H1 (cell line): ENCODE data around the gene PLBD2. TPM values are rescaled to one million over a fixed set of nuclear protein-coding genes. Genes with fewer than 3 reads are reported as not detected.

Experiments
- CTCF ChIA-PET: fragments of 300-600 bp; sonication (Branson Sonifier 250); formaldehyde crosslinking; loops from one replicate; lab custom pipeline; 2021; ENCODE audit not compliant: partially characterized antibody; lab: Charles Lee
- POLR2A ChIA-PET: fragments of 300-600 bp; sonication (Branson Sonifier 250); formaldehyde crosslinking; loops from one replicate; lab custom pipeline; 2021; ENCODE audit warnings: inconsistent platforms; ENCODE audit not compliant: partially characterized antibody; lab: Charles Lee
- DNase-seq, 2 experiments: peaks; one replicate each; pipeline versions ENCODE4 v3.0.0 to v3.0.0-alpha.2; 2010 to 2022; ENCODE audit warnings: low spot score in 2 of 2, low read depth in 1 of 2, mixed read lengths in 1 of 2
- FAIRE-seq: peaks from 2 replicates; lab custom pipeline; 2011; peaks lifted over from hg19 to GRCh38; lab: Jason Lieb, UNC
- H2AFZ ChIP-seq: 2 replicates; pipeline ENCODE4 v1.8.1; 2012; ENCODE audit warnings: low read length, inconsistent platforms
- H2AK5ac ChIP-seq: 2 replicates; pipeline ENCODE4 v1.6.1; 2013; ENCODE audit warnings: low read depth, low read length
- H2BK120ac ChIP-seq: replicated peaks from 2 replicates; pipeline ENCODE3; 2013; ENCODE audit warnings: low read depth, low read length, inconsistent platforms
- H2BK12ac ChIP-seq: 2 replicates; pipeline ENCODE4 v1.6.1; 2013; ENCODE audit warnings: low read depth, low read length
- H2BK15ac ChIP-seq: 2 replicates; pipeline ENCODE4 v1.6.1; 2013; ENCODE audit warnings: low read length
- H2BK20ac ChIP-seq: 2 replicates; pipeline ENCODE4 v1.6.1; 2013; ENCODE audit warnings: low read length
- H2BK5ac ChIP-seq: 2 replicates; pipeline ENCODE4 v1.6.1; 2013; ENCODE audit warnings: low read depth, low read length
- H3K14ac ChIP-seq: 2 replicates; pipeline ENCODE4 v1.6.1; 2013; ENCODE audit warnings: inconsistent platforms; ENCODE audit not compliant: insufficient read length
- H3K18ac ChIP-seq: 2 replicates; pipeline ENCODE4 v1.6.1; 2013; ENCODE audit warnings: low read length; ENCODE audit errors: extremely low read depth
- H3K23ac ChIP-seq: 2 replicates; pipeline ENCODE4 v1.6.1; 2013; ENCODE audit warnings: inconsistent platforms; ENCODE audit not compliant: insufficient read length
- H3K23me2 ChIP-seq: 2 replicates; pipeline ENCODE4 v1.6.1; 2013; ENCODE audit warnings: low read depth, low read length
- H3K27ac ChIP-seq: 2 replicates; pipeline ENCODE4 v1.6.1; 2011; ENCODE audit warnings: low read depth, low read length, inconsistent platforms
- H3K27me3 ChIP-seq, 4 experiments: replicated peaks in 1 of 4; 1 replicate in 1 of 4; 2 replicates in 3 of 4; pipeline versions ENCODE4 v1.6.1 to v1.8.1; 2011 to 2013; ENCODE audit warnings: low read length in 3 of 4, mild to moderate bottlenecking in 3 of 4, inconsistent platforms in 2 of 4, mixed read lengths in 2 of 4, moderate library complexity in 1 of 4; ENCODE audit not compliant: control insufficient read depth in 3 of 4, insufficient read depth in 3 of 4; ENCODE audit errors: extremely low read depth in 1 of 4
- H3K36me3 ChIP-seq, 4 experiments: 2 replicates each; pipeline versions ENCODE4 v1.6.1 to v1.8.1; 2011 to 2013; ENCODE audit warnings: mild to moderate bottlenecking in 4 of 4, low read length in 3 of 4, moderate library complexity in 2 of 4, control low read depth in 1 of 4, inconsistent platforms in 1 of 4; ENCODE audit not compliant: insufficient read depth in 4 of 4, control insufficient read depth in 2 of 4
- H3K4ac ChIP-seq: replicated peaks from 2 replicates; pipeline ENCODE3; 2013; ENCODE audit warnings: low read length, low read depth, mixed read lengths, inconsistent platforms; ENCODE audit not compliant: insufficient read length
- H3K4me1 ChIP-seq, 4 experiments: replicated peaks in 1 of 4; 1 replicate in 1 of 4; 2 replicates in 3 of 4; pipeline versions ENCODE4 v1.6.1 to v1.8.1; 2011 to 2013; ENCODE audit warnings: low read length in 3 of 4, inconsistent platforms in 2 of 4, mixed read lengths in 1 of 4; ENCODE audit not compliant: insufficient read depth in 4 of 4, control insufficient read depth in 3 of 4
- H3K4me2 ChIP-seq, 2 experiments: 2 replicates each; pipeline versions ENCODE4 v1.6.1 to v1.8.1; 2011 to 2013; ENCODE audit warnings: low read depth in 2 of 2, low read length in 2 of 2, control low read depth in 1 of 2, inconsistent platforms in 1 of 2, mild to moderate bottlenecking in 1 of 2; ENCODE audit not compliant: insufficient read depth in 1 of 2
- H3K4me3 ChIP-seq, 4 experiments: fragments of 200-600, 300-600 bp in 1 of 4; sonication (generic), shearing (Covaris generic), sonication (Bioruptor Twin) in 1 of 4; 2 replicates each; pipeline versions ENCODE4 v1.5.1 to v1.8.1; 2011 to 2016; ENCODE audit warnings: low read length in 4 of 4, low read depth in 3 of 4, control low read depth in 2 of 4, inconsistent platforms in 2 of 4, mild to moderate bottlenecking in 2 of 4, mixed read lengths in 1 of 4, moderate library complexity in 1 of 4; ENCODE audit not compliant: insufficient read depth in 2 of 4; ENCODE audit errors: extremely low read depth in 1 of 4
- H3K56ac ChIP-seq: replicated peaks from 2 replicates; pipeline ENCODE3; 2013; ENCODE audit warnings: low read depth, mild to moderate bottlenecking, mixed read lengths, low read length, inconsistent platforms; ENCODE audit not compliant: insufficient read length
- H3K79me1 ChIP-seq: 2 replicates; pipeline ENCODE4 v1.6.1; 2013; ENCODE audit warnings: low read depth, low read length, control low read depth
- H3K79me2 ChIP-seq, 2 experiments: 2 replicates each; pipeline versions ENCODE4 v1.6.1 to v1.8.1; 2012 to 2013; ENCODE audit warnings: low read length in 2 of 2, mild to moderate bottlenecking in 2 of 2, inconsistent platforms in 1 of 2; ENCODE audit not compliant: insufficient read depth in 2 of 2, control insufficient read depth in 1 of 2
- H3K9ac ChIP-seq, 4 experiments: replicated peaks in 1 of 4; 1 replicate in 1 of 4; 2 replicates in 3 of 4; pipeline versions ENCODE4 v1.6.1 to v1.8.1; 2011 to 2013; ENCODE audit warnings: low read depth in 3 of 4, low read length in 3 of 4, control low read depth in 2 of 4, mild to moderate bottlenecking in 2 of 4, moderate library complexity in 2 of 4, inconsistent platforms in 1 of 4; ENCODE audit errors: extremely low read depth in 1 of 4
- H3K9me3 ChIP-seq, 2 experiments: 2 replicates each; pipeline versions ENCODE4 v1.6.1 to v1.8.1; 2012 to 2013; ENCODE audit warnings: mild to moderate bottlenecking in 2 of 2, moderate library complexity in 2 of 2, control low read depth in 1 of 2, inconsistent platforms in 1 of 2, low read depth in 1 of 2, low read length in 1 of 2, mixed read lengths in 1 of 2; ENCODE audit not compliant: insufficient read depth in 2 of 2
- H4K20me1 ChIP-seq, 2 experiments: replicated peaks in 1 of 2; 2 replicates each; pipeline versions ENCODE3 to v1.8.1; 2011 to 2013; ENCODE audit warnings: inconsistent platforms in 2 of 2, low read length in 2 of 2, mild to moderate bottlenecking in 1 of 2; ENCODE audit not compliant: insufficient read depth in 2 of 2, control insufficient read depth in 1 of 2
- H4K5ac ChIP-seq: 2 replicates; pipeline ENCODE4 v1.6.1; 2013; ENCODE audit warnings: low read length, low read depth, mixed read lengths, inconsistent platforms; ENCODE audit not compliant: insufficient read length
- H4K8ac ChIP-seq: 2 replicates; pipeline ENCODE4 v1.8.0; 2013; ENCODE audit warnings: mild to moderate bottlenecking, moderate library complexity, low read length, inconsistent platforms; ENCODE audit not compliant: insufficient read depth; ENCODE audit errors: extremely low read depth
- H4K91ac ChIP-seq: replicated peaks from 2 replicates; pipeline ENCODE3; 2013; ENCODE audit warnings: low read length, mixed read lengths, inconsistent platforms; ENCODE audit not compliant: insufficient read length
- KDM4A ChIP-seq: IDR thresholded peaks from one replicate; pipeline ENCODE4 v1.7.1; 2012; ENCODE audit warnings: low read depth, mild to moderate bottlenecking, moderate library complexity, low read length, inconsistent platforms; ENCODE audit not compliant: severe bottlenecking
- NANOG ChIP-seq: IDR thresholded peaks from 2 replicates; pipeline ENCODE4 v1.6.1; 2011; ENCODE audit warnings: low read length, low read depth, mild to moderate bottlenecking, inconsistent platforms; ENCODE audit not compliant: insufficient read depth, poor library complexity, severe bottlenecking
- WGBS, 2 experiments: shearing (Covaris generic) in 1 of 2; methylation state at CpG; one replicate each; pipeline versions ENCODE4 v1.1.6 to v1.1.7; 2013 to 2015; ENCODE audit warnings: low lambda C conversion rate in 2 of 2, mixed read lengths in 2 of 2, inconsistent platforms in 1 of 2, low coverage in 1 of 2, missing lambda C conversion rate in 1 of 2; ENCODE audit not compliant: insufficient replicate concordance in 2 of 2, insufficient coverage in 1 of 2, insufficient read length in 1 of 2; ENCODE audit errors: extremely low coverage in 1 of 2, missing lambda C conversion rate in 1 of 2; 5-methylcytosine and 5-hydroxymethylcytosine counted together
- polyA plus RNA-seq, 7 experiments: library from polyadenylated mRNA; depleted of rRNA in 3 of 7; stranded (reverse) in 5 of 7; unstranded in 2 of 7; fragments of >200 nt in 5 of 7; fragments of 200-250 nt in 2 of 7; gene quantifications; 1 replicate in 5 of 7; 2 replicates in 1 of 7; 4 replicates in 1 of 7; pipeline versions ENCODE4 v1.2.1 to v1.2.3, GENCODE V29; 2011 to 2013; ENCODE audit warnings: missing spikeins in 2 of 7, mixed read lengths in 2 of 7
- total RNA-seq: library from RNA; stranded (reverse); fragmentation: NEBNext Ultra II Directional; extraction: Animal tissue kit (Norgen Biotek cat#: 25700); gene quantifications from 2 replicates; pipeline ENCODE4 v1.2.1, GENCODE V29; 2021

Gene PLBD2
- total and polyA plus RNA-seq, 2 of the 8 experiments (the other 6 are each of a cell fraction or from before 2014, with no cell fraction given): 16.8 to 33.5 TPM

- Histone ChIP-seq H2BK15ac (no peak overlapping the region), H4K8ac (no peak overlapping the region), H2BK5ac (no peak overlapping the region), H2AFZ (no peak overlapping the region), H3K79me2 (no peaks in the 10 kb centered on the region), H3K56ac (no peak overlapping the region), H4K91ac (no peak overlapping the region), H3K18ac (no peak overlapping the region), H4K5ac (no peak overlapping the region), H3K4me1 (peaks cover 0 to 7% (median 5%) of the 10 kb centered on the region in 4 experiments; a peak in 5 of 7 replicates), H2BK120ac (no peak overlapping the region), H3K4me2 (no peak overlapping the region), H3K9me3 (no peaks in the 10 kb centered on the region), H2BK20ac (no peak overlapping the region), H3K36me3 (no peaks in the 10 kb centered on the region), H3K27ac (no peak overlapping the region), H3K27me3 (no peaks in the 10 kb centered on the region), H4K20me1 (no peaks in the 10 kb centered on the region), H3K4me3 (no peak overlapping the region), H3K4ac (no peak overlapping the region), H3K79me1 (no peaks in the 10 kb centered on the region), H2AK5ac (0 out of 2 replicates have a peak overlapping the region, but pooled peaks have one; percentile 29), H3K23me2 (peaks cover 5% of the 10 kb centered on the region), H3K9ac (no peak overlapping the region), H2BK12ac (peak overlapping the region; percentile 12; the same call in 1 of the 2 replicates), H3K23ac (no peak overlapping the region), H3K14ac (no peak overlapping the region)
- no peak for DNase-seq
- TF ChIP-seq KDM4A (no peak), NANOG (no peak)
- CTCF ChIA-PET: interaction anchor here (0.7 to 3.0 kb wide), 28 partner anchors 11 to 530 kb away, joined by 3 to 53 read pairs (median 5); partner anchors contain the start of genes CFAP73 and SDS
- 86% methylated on average over 1 of the region's 1 CpG; no CpG with 5 or more reads in 1 of the 2 experiments for WGBS, 2 experiments
- POLR2A ChIA-PET: interaction anchor here (1.5 kb wide), 1 partner anchor 13 kb away, joined by 4 read pairs; no protein-coding TSS in a partner anchor
- no peak for FAIRE-seq
Measured at GRCh38 chr12:113424456-113424855, 66.1 kb downstream of the PLBD2 start.
